ENCODE measurements around the gene PCYT1B. TPM values are rescaled to one million over a fixed set of nuclear protein-coding genes. Genes with fewer than 3 reads are reported as not detected.

The PCYT1B gene
- total and polyA plus RNA-seq, 2 of the 13 experiments (the other 11 are each of a cell fraction or from before 2014, with no cell fraction given), result 6.1 to 9.2 TPM

DNA sequence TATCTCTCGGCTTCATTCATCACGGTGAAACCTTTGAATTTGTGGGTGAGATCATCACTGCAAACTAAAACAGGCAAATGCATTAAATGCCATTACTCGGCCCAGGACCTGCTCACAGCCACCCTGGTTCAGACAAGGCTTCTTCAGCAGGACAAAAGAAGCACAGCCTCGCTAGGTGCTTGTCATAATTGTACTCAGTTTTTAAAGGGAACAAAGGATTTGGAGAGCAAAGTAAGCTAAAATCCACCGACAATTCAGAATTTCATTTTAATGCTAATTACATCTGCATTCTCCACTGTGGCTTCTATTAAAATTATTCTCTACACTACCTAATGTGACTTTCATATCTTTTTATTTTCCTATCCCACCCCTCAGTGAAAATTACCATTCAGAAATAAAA lies 57.0 kb downstream of the PCYT1B start (continued):
- TF ChIP-seq POLR2AphosphoS2 (IDR thresholded peaks at IDR 0.05; ENCODE audit: low read depth, low read length) (no peak), GTF3A (CRISPR knock-in tag; conservative IDR thresholded peaks at IDR 0.05) (no peak), HMG20B (CRISPR knock-in tag; conservative IDR thresholded peaks at IDR 0.05) (no peak), ZZZ3 (CRISPR knock-in tag; IDR thresholded peaks at IDR 0.05; ENCODE audit: borderline replicate concordance) (no peak)

DNA sequence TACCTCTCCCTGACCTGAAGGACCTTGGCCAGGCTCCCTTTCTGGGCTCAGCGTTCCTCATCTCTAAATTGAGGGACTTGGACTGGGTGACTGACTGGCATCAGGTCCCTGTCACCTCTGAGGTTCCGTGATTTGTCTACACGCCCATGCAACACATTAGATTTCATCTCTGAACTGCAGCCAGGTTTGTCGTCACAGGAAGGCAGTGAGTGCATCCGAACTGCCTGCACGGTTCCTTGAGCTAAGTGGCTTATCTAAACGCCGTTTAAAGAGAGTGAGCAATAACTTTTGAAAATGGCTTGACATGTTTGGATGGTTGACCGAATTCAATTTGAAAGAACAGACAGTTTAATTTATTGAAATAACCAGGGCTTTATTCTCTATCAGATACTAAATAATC lies 70.1 kb downstream of the PCYT1B start:
- Histone ChIP-seq H3K9me3 (ENCODE audit: low read length) (no peaks in the 10 kb centered on the region), H3K4me1 (ENCODE audit: insufficient read depth, low read length) (no peaks in the 10 kb centered on the region), H3K36me3 (replicated peaks in 1 of 2; ENCODE audit: control insufficient read depth in 1 of 2, insufficient read depth in 2 of 2, low read length in 2 of 2) (peaks cover 0 to 6% of the 10 kb centered on the region in 2 experiments; a peak in 3 of 5 replicates), H3K79me2 (ENCODE audit: insufficient read depth, low read length) (no peaks in the 10 kb centered on the region), H3K4me2 (ENCODE audit: low read depth, low read length) (no peak overlapping the region), H3K9ac (ENCODE audit: insufficient read depth, low read depth, low read length) (no peak overlapping the region), H3K27me3 (ENCODE audit: control insufficient read depth in 1 of 2, insufficient read depth in 2 of 2, low read length in 2 of 2) (no peaks in the 10 kb centered on the region), H3K4me3 (replicated peaks in 1 of 3; ENCODE audit: insufficient read depth in 1 of 3, low read depth in 2 of 3, low read length in 3 of 3) (no peak overlapping the region), H4K20me1 (ENCODE audit: insufficient read depth, low read length) (no peaks in the 10 kb centered on the region), H2AFZ (ENCODE audit: low read length) (no peak overlapping the region), H3K27ac (ENCODE audit: extremely low read length, insufficient read depth, low read length) (no peak overlapping the region)
- no peak for ATAC-seq
- WGBS (ENCODE audit: low lambda C conversion rate), result 94% methylated on average over 8 of the region's 9 CpGs
- DNase-seq (ENCODE audit: low spot score), result no peak
- BruUV-seq (replicated peaks), result no TSS peak
- ChIA-PET CTCF (ENCODE audit: low intra/inter-chr PET ratio, low total read pairs) (no interaction called here), POLR2A (no interaction called here)
- in situ Hi-C loops (cut with HindIII; ENCODE audit: extremely low pct_ligation_motif_present, low pct_unique_long_range_greater_than_20kb) (no loop called here), intact Hi-C loops (cut with micrococcal nuclease; ENCODE audit: unreplicated experiment) (no loop called here)
- FAIRE-seq, result no peak
- TF ChIP-seq ZNF713 (CRISPR knock-in tag; IDR thresholded peaks at IDR 0.05) (no peak), CBFB (CRISPR knock-in tag; IDR thresholded peaks at IDR 0.05) (no peak), FOXP1 (IDR thresholded peaks at IDR 0.05) (no peak), FOXP1 (CRISPR knock-in tag; IDR thresholded peaks at IDR 0.05) (no peak), POLR2G (IDR thresholded peaks at IDR 0.05; ENCODE audit: low read depth, low read length) (no peak), MTF2 (CRISPR knock-in tag; IDR thresholded peaks at IDR 0.05; ENCODE audit: borderline replicate concordance) (no peak), MAFK (conservative IDR thresholded peaks at IDR 0.05 in 1 of 2, IDR thresholded peaks at IDR 0.05 in 1 of 2; ENCODE audit: low read length in 2 of 2) (no peak), HDAC6 (IDR thresholded peaks at IDR 0.05; ENCODE audit: low read depth, low read length) (no peak)
- TF ChIP-seq, protein P1, sequence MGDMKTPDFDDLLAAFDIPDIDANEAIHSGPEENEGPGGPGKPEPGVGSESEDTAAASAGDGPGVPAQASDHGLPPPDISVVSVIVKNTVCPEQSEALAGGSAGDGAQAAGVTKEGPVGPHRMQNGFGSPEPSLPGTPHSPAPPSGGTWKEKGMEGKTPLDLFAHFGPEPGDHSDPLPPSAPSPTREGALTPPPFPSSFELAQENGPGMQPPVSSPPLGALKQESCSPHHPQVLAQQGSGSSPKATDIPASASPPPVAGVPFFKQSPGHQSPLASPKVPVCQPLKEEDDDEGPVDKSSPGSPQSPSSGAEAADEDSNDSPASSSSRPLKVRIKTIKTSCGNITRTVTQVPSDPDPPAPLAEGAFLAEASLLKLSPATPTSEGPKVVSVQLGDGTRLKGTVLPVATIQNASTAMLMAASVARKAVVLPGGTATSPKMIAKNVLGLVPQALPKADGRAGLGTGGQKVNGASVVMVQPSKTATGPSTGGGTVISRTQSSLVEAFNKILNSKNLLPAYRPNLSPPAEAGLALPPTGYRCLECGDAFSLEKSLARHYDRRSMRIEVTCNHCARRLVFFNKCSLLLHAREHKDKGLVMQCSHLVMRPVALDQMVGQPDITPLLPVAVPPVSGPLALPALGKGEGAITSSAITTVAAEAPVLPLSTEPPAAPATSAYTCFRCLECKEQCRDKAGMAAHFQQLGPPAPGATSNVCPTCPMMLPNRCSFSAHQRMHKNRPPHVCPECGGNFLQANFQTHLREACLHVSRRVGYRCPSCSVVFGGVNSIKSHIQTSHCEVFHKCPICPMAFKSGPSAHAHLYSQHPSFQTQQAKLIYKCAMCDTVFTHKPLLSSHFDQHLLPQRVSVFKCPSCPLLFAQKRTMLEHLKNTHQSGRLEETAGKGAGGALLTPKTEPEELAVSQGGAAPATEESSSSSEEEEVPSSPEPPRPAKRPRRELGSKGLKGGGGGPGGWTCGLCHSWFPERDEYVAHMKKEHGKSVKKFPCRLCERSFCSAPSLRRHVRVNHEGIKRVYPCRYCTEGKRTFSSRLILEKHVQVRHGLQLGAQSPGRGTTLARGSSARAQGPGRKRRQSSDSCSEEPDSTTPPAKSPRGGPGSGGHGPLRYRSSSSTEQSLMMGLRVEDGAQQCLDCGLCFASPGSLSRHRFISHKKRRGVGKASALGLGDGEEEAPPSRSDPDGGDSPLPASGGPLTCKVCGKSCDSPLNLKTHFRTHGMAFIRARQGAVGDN (CRISPR knock-in tag; IDR thresholded peaks at IDR 0.05), result no peak
- TF ChIP-seq, protein P2, sequence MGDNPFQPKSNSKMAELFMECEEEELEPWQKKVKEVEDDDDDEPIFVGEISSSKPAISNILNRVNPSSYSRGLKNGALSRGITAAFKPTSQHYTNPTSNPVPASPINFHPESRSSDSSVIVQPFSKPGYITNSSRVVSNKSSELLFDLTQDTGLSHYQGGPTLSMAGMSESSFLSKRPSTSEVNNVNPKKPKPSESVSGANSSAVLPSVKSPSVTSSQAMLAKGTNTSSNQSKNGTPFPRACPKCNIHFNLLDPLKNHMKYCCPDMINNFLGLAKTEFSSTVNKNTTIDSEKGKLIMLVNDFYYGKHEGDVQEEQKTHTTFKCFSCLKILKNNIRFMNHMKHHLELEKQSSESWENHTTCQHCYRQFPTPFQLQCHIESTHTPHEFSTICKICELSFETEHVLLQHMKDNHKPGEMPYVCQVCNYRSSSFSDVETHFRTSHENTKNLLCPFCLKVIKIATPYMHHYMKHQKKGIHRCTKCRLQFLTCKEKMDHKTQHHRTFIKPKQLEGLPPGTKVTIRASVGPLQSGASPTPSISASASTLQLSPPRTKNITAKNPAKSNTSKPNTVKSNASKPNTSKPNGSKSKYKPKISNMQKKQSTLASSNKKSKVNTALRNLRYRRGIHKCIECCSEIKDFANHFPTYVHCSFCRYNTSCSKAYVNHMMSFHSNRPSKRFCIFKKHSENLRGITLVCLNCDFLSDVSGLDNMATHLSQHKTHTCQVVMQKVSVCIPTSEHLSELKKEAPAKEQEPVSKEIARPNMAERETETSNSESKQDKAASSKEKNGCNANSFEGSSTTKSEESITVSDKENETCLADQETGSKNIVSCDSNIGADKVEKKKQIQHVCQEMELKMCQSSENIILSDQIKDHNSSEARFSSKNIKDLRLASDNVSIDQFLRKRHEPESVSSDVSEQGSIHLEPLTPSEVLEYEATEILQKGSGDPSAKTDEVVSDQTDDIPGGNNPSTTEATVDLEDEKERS (CRISPR knock-in tag; IDR thresholded peaks at IDR 0.05), result no peak
- TF ChIP-seq, protein P3, sequence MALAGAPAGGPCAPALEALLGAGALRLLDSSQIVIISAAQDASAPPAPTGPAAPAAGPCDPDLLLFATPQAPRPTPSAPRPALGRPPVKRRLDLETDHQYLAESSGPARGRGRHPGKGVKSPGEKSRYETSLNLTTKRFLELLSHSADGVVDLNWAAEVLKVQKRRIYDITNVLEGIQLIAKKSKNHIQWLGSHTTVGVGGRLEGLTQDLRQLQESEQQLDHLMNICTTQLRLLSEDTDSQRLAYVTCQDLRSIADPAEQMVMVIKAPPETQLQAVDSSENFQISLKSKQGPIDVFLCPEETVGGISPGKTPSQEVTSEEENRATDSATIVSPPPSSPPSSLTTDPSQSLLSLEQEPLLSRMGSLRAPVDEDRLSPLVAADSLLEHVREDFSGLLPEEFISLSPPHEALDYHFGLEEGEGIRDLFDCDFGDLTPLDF (CRISPR knock-in tag; IDR thresholded peaks at IDR 0.05), result no peak

Data from HepG2 (cell line).